GM23338 (cell line): ENCODE data around the gene BCAP29. TPM values are rescaled to one million over a fixed set of nuclear protein-coding genes. Genes with fewer than 3 reads are reported as not detected.

ENCODE experiments used
- ATAC-seq: fragments of 200-7000 bp; cut with Tn5 transposase; 3 replicates; pipeline ENCODE4 v1.9.1; 2020
- DNase-seq: peaks from one replicate; pipeline ENCODE4 v3.0.0-alpha.2; 2015; ENCODE audit warnings: low spot score
- H2AFZ ChIP-seq: fragments of 200-600 bp; sonication (generic); 2 replicates; pipeline ENCODE4 v1.8.0; 2016; ENCODE audit warnings: antibody characterized with exemption, mild to moderate bottlenecking, moderate library complexity
- H3F3A ChIP-seq: fragments of 200-600 bp; sonication (generic); replicated peaks from 2 replicates; pipeline ENCODE4 v1.8.0; 2017; ENCODE audit warnings: antibody characterized with exemption, mixed run types, low read depth
- H3K27ac ChIP-seq: fragments of 200-600 bp; sonication (generic); 2 replicates; pipeline ENCODE4 v1.6.1; 2016; ENCODE audit warnings: low read depth
- H3K27me3 ChIP-seq: fragments of 200-600 bp; sonication (generic); 2 replicates; pipeline ENCODE4 v1.8.0; 2016; ENCODE audit warnings: mild to moderate bottlenecking, mixed run types, moderate library complexity; ENCODE audit not compliant: insufficient read depth
- H3K36me3 ChIP-seq: fragments of 200-600 bp; sonication (generic); 2 replicates; pipeline ENCODE4 v1.8.0; 2016; ENCODE audit warnings: mild to moderate bottlenecking; ENCODE audit not compliant: insufficient read depth
- H3K4me1 ChIP-seq: fragments of 200-600 bp; sonication (generic); 2 replicates; pipeline ENCODE4 v1.8.0; 2016; ENCODE audit warnings: mild to moderate bottlenecking, moderate library complexity; ENCODE audit not compliant: insufficient read depth
- H3K4me2 ChIP-seq: fragments of 200-600 bp; sonication (generic); 2 replicates; pipeline ENCODE4 v1.7.1; 2017; ENCODE audit warnings: mixed run types
- H3K4me3 ChIP-seq: fragments of 200-600 bp; sonication (generic); 2 replicates; pipeline ENCODE4 v1.6.1; 2016; ENCODE audit warnings: mixed run types
- H3K79me2 ChIP-seq: fragments of 200-600 bp; sonication (generic); replicated peaks from 2 replicates; pipeline ENCODE4 v1.8.0; 2017; ENCODE audit warnings: mild to moderate bottlenecking; ENCODE audit not compliant: insufficient read depth
- H3K9me2 ChIP-seq: fragments of 200-600 bp; sonication (generic); 2 replicates; pipeline ENCODE4 v1.8.0; 2017; ENCODE audit not compliant: insufficient read depth
- H4K20me1 ChIP-seq: fragments of 200-600 bp; sonication (generic); replicated peaks from 2 replicates; pipeline ENCODE4 v1.8.0; 2017; ENCODE audit warnings: mild to moderate bottlenecking; ENCODE audit not compliant: insufficient read depth
- H3K27ac Mint-ChIP-seq: 2 replicates; pipeline ENCODE4 v1.8.0; 2020; ENCODE audit warnings: inconsistent platforms, mild to moderate bottlenecking, moderate library complexity, mixed read lengths
- H3K27me3 Mint-ChIP-seq: 3 replicates; pipeline ENCODE4 v1.8.0; 2022; ENCODE audit warnings: low read depth, mild to moderate bottlenecking, moderate library complexity, mixed read lengths, inconsistent platforms; ENCODE audit not compliant: insufficient read depth, poor library complexity
- H3K36me3 Mint-ChIP-seq: 3 replicates; pipeline ENCODE4 v1.8.0; 2021; ENCODE audit warnings: low read depth, mild to moderate bottlenecking, inconsistent platforms, moderate library complexity, mixed read lengths
- H3K4me1 Mint-ChIP-seq: 3 replicates; pipeline ENCODE4 v1.8.0; 2020; ENCODE audit warnings: mild to moderate bottlenecking, inconsistent platforms, mixed read lengths
- H3K4me3 Mint-ChIP-seq: 3 replicates; pipeline ENCODE4 v1.8.0; 2021; ENCODE audit warnings: moderate library complexity, mild to moderate bottlenecking, inconsistent platforms, mixed read lengths
- H3K9me3 Mint-ChIP-seq: 3 replicates; pipeline ENCODE4 v1.8.0; 2020; ENCODE audit warnings: moderate library complexity, mild to moderate bottlenecking, inconsistent platforms, mixed read lengths
- CREB1 ChIP-seq: fragments of 250-450 bp; sonication (Bioruptor Pico); IDR thresholded peaks from 2 replicates; pipeline ENCODE4 v1.5.0; 2020; ENCODE audit warnings: low read depth, mild to moderate bottlenecking, moderate library complexity
- ETS1 ChIP-seq: IDR thresholded peaks from 2 replicates; pipeline ENCODE4 v1.6.1; 2016; ENCODE audit warnings: antibody characterized with exemption
- EZH2 ChIP-seq: fragments of 200-600 bp; sonication (generic); IDR thresholded peaks from one replicate; pipeline ENCODE4 v1.8.0; 2017; ENCODE audit warnings: antibody characterized with exemption, mild to moderate bottlenecking, low read depth; ENCODE audit not compliant: unreplicated experiment
- EZH2phosphoT487 ChIP-seq: fragments of 200-600 bp; sonication (generic); IDR thresholded peaks from one replicate; pipeline ENCODE4 v1.8.1; 2018; ENCODE audit warnings: antibody characterized with exemption; ENCODE audit not compliant: unreplicated experiment
- POLR2AphosphoS5 ChIP-seq: IDR thresholded peaks from 2 replicates; pipeline ENCODE4 v1.6.1; 2016; ENCODE audit warnings: antibody characterized with exemption, low read depth
- REST ChIP-seq: IDR thresholded peaks from one replicate; pipeline ENCODE4 v1.6.1; 2018; ENCODE audit warnings: antibody characterized with exemption; ENCODE audit not compliant: unreplicated experiment
- STAT1 ChIP-seq: IDR thresholded peaks from one replicate; pipeline ENCODE4 v1.6.1; 2016; ENCODE audit warnings: antibody characterized with exemption; ENCODE audit not compliant: unreplicated experiment
- ZNF114 ChIP-seq: fragments of 250-450 bp; sonication (Bioruptor Pico); IDR thresholded peaks from 2 replicates; pipeline ENCODE4 v1.5.0; 2020; ENCODE audit warnings: mild to moderate bottlenecking, moderate library complexity
- ZNF331 ChIP-seq: fragments of 250-450 bp; sonication (Bioruptor Pico); IDR thresholded peaks from 2 replicates; pipeline ENCODE4 v1.5.0; 2020; ENCODE audit warnings: low read depth, mild to moderate bottlenecking, moderate library complexity
- polyA plus RNA-seq: library from polyadenylated mRNA; unstranded; fragments of >200 nt; fragmentation: Nextera tagmentation; extraction: Ambion mirVana; gene quantifications from 2 replicates; pipeline ENCODE4 v1.2.1, GENCODE V29; 2016
- total RNA-seq: library from RNA; depleted of rRNA; stranded (reverse); fragments of >200 nt; shearing (Covaris generic); gene quantifications from 2 replicates; pipeline ENCODE4 v1.2.3, GENCODE V29; 2014
- TF ChIP-seq, protein P1 (sequence below), 2 experiments: fragments of 200-600 bp in 1 of 2; sonication (generic) in 1 of 2; conservative IDR thresholded peaks; 2 replicates each; pipeline versions ENCODE4 v1.5.1 to v1.6.1; 2016 to 2017; ENCODE audit warnings: antibody characterized with exemption in 2 of 2, low read depth in 2 of 2, mild to moderate bottlenecking in 2 of 2, moderate library complexity in 1 of 2

The BCAP29 gene
- total and polyA plus RNA-seq, 2 experiments from 2014 or later = 18.4 to 24.0 TPM

GRCh38 chr7:107570298-107570697, 9.7 kb upstream of the BCAP29 start:
- Mint-ChIP-seq H3K27ac (no peak overlapping the region), H3K27me3 (no peaks in the 10 kb centered on the region), H3K4me1 (no peaks in the 10 kb centered on the region), H3K36me3 (peaks cover 18% of the 10 kb centered on the region), H3K4me3 (no peak overlapping the region), H3K9me3 (no peaks in the 10 kb centered on the region)
- TF ChIP-seq ZNF114 (CRISPR knock-in tag) (no peak), REST (no peak)
- no peaks in the 10 kb centered on the region for H3K79me2 ChIP-seq
- H3K4me3 ChIP-seq = no peak overlapping the region
- H3F3A ChIP-seq = no peaks in the 10 kb centered on the region
- H4K20me1 ChIP-seq = no peaks in the 10 kb centered on the region; the same call in 1 of the 2 replicates
- no peak overlapping the region for H2AFZ ChIP-seq
- no peaks in the 10 kb centered on the region for H3K9me2 ChIP-seq
- H3K4me2 ChIP-seq = no peak overlapping the region
- H3K27me3 ChIP-seq = no peaks in the 10 kb centered on the region
- no peak for DNase-seq
- peaks cover 9% of the 10 kb centered on the region; the same call in 1 of the 2 replicates for H3K36me3 ChIP-seq
- no peak for ATAC-seq
- no peak overlapping the region for H3K27ac ChIP-seq
- H3K4me1 ChIP-seq = no peaks in the 10 kb centered on the region

- H3K4me1 Mint-ChIP-seq = no peaks in the 10 kb centered on the region
- no peak for TF ChIP-seq ETS1
- no peak for TF ChIP-seq POLR2AphosphoS5
- TF ChIP-seq CREB1 = no peak
- no peak for DNase-seq
- H3K4me3 ChIP-seq = no peak overlapping the region
- no peaks in the 10 kb centered on the region for H3F3A ChIP-seq
- H3K27me3 ChIP-seq = no peaks in the 10 kb centered on the region
- H2AFZ ChIP-seq = no peak overlapping the region
- H3K27ac ChIP-seq = no peak overlapping the region
- H3K9me3 Mint-ChIP-seq = no peaks in the 10 kb centered on the region
- no peak overlapping the region for H3K4me3 Mint-ChIP-seq
- ATAC-seq = no peak
- peaks cover 10% of the 10 kb centered on the region; the same call in 1 of the 2 replicates for H3K36me3 ChIP-seq
- peaks cover 2% of the 10 kb centered on the region for H3K27me3 Mint-ChIP-seq
- H4K20me1 ChIP-seq = no peaks in the 10 kb centered on the region; the same call in 1 of the 2 replicates
- no peaks in the 10 kb centered on the region for H3K9me2 ChIP-seq
- H3K27ac Mint-ChIP-seq = no peak overlapping the region
- H3K4me1 ChIP-seq = no peaks in the 10 kb centered on the region
- H3K4me2 ChIP-seq = no peak overlapping the region
- peaks cover 23% of the 10 kb centered on the region for H3K36me3 Mint-ChIP-seq
- H3K79me2 ChIP-seq = no peaks in the 10 kb centered on the region
Observed at GRCh38 chr7:107573537-107573936, 6.5 kb upstream of the BCAP29 start.

DNA sequence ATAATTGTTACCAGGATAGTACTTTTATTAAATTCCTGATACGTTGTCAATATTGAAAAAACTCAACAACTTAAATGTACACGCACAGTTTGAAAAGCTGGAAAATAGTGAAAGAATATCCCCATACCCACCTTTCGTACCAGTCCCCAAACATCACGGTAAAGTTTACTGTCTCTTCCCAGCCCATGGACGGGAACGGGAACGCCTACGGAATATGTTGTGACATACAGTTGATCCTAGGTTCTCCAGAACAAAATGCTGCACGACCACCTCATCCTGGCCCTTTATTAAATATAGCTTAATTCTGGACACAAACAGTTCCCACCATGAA, 527 bp upstream of the BCAP29 start:
- Histone ChIP-seq H3K27ac (peak overlapping the region; percentile 82), H3K27me3 (no peaks in the 10 kb centered on the region), H3K4me3 (peak overlapping the region; percentile 77), H3K36me3 (peaks cover 3% of the 10 kb centered on the region; the same call in 1 of the 2 replicates), H3K4me1 (no peaks in the 10 kb centered on the region), H3K9me2 (no peaks in the 10 kb centered on the region), H2AFZ (peak overlapping the region; percentile 84), H3K79me2 (no peaks in the 10 kb centered on the region), H3K4me2 (peak overlapping the region; percentile 89), H3F3A (no peaks in the 10 kb centered on the region), H4K20me1 (no peaks in the 10 kb centered on the region)
- peak overlapping the region; percentile 92 for H3K4me3 Mint-ChIP-seq
- no peaks in the 10 kb centered on the region; the same call in 2 of the 3 replicates for H3K4me1 Mint-ChIP-seq
- no peaks in the 10 kb centered on the region for H3K9me3 Mint-ChIP-seq
- H3K27me3 Mint-ChIP-seq = peaks cover 12% of the 10 kb centered on the region
- ATAC-seq = peak; percentile 49
- H3K36me3 Mint-ChIP-seq = peaks cover 15% of the 10 kb centered on the region; the same call in 2 of the 3 replicates
- H3K27ac Mint-ChIP-seq = peak overlapping the region; percentile 96; the same call in 1 of the 2 replicates
- no peak for DNase-seq
- TF ChIP-seq EZH2 (no peak), STAT1 (no peak), EZH2phosphoT487 (no peak), ZNF331 (CRISPR knock-in tag) (no peak), ZNF114 (CRISPR knock-in tag) (no peak)
- TF ChIP-seq, protein P1, sequence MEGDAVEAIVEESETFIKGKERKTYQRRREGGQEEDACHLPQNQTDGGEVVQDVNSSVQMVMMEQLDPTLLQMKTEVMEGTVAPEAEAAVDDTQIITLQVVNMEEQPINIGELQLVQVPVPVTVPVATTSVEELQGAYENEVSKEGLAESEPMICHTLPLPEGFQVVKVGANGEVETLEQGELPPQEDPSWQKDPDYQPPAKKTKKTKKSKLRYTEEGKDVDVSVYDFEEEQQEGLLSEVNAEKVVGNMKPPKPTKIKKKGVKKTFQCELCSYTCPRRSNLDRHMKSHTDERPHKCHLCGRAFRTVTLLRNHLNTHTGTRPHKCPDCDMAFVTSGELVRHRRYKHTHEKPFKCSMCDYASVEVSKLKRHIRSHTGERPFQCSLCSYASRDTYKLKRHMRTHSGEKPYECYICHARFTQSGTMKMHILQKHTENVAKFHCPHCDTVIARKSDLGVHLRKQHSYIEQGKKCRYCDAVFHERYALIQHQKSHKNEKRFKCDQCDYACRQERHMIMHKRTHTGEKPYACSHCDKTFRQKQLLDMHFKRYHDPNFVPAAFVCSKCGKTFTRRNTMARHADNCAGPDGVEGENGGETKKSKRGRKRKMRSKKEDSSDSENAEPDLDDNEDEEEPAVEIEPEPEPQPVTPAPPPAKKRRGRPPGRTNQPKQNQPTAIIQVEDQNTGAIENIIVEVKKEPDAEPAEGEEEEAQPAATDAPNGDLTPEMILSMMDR (conservative IDR thresholded peaks at IDR 0.05; ENCODE audit: low read depth in 2 of 2) = no peak
